GM18517 (cell line): ENCODE results near the gene KLC3.
"Not testable (repeated sequence)": the region's sequence is repeated elsewhere in the genome, so short reads cannot be mapped to it uniquely, and the experiment has no call there.

Experiments
- ATAC-seq: cut with Tn5 transposase; IDR thresholded peaks from one replicate; pipeline ENCODE4 v1.9.1; 2021; ENCODE audit warnings: mild to moderate bottlenecking, moderate library complexity; ENCODE audit not compliant: unreplicated experiment

Gene KLC3

DNA sequence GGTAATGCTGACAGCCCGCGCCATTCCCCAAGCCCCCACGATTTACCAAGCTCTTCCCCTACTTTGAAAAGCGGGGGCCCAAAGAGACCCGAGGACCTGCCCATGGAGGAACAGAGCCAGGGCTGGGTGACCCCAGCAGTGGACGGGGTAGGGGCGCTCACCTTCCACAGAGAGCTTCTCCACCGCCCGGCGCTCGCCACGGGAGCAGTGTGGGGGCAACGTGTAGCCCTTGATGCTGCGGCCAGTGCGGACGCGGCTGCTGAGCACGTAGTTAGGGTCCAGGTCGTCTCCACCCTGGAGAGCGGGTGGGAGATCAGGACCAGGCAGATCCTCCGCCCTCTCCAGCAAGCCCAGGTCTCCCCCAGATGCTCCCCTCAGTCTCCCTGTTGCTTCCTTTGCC lies 25.2 kb upstream of the KLC3 start:
- ATAC-seq = no peak

DNA sequence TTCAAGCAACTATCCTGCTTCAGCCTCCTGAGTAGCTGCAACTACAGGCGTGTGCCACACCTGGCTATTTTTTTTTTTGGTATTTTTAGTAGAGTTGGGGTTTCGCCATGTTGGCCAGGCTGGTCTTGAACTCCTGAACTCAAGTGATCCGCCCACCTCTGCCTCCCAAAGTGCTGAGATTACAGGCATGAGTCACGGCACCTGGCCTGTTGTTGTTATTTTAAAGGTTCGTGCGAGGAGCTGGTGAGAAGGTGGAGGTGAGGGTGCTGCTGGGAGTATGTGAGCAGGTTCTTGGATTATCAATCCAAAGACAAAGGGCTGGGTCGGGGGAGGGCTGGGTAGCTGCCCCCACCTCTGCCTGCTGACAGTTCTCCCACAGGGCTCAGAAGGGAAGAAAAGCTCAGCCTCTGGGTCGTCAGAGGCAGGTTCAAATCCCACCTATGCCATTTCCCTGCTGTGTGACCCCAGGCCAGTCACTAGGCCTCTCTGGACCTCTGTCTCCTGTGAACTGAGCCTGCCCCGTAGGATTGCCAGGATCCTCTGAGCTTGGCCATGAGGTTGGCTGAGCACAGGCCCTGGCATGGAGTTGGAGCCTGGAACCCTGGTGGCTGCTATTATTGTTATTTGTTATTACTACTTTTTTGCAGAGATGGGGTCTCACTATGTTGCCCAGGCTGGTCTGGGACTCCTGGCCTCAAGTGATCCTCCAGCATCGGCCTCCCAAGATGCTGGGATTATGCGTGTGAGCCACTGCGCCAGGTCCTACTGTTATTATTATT lies 19.4 kb upstream of the KLC3 start:
- ATAC-seq = no peak

DNA sequence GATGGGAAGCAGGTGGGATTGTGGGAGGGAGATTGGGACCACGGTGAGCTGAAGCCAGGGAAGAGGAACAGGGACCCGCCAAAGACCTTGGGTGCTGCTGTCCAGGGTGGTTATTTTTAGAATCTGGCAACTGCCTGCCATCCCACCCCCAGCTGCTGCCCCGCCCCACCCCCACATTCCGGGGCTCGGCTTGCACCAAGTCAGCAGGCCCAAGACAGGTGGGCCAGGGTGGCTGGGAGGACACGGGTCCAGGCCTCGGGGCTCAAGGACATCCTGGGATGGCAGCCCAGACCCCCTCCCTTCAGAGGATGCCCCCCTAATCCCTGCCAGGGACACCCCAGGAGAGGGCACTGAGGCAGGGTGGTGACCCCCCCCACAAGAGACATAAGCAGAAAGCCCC lies 18.7 kb upstream of the KLC3 start:
- ATAC-seq = no peak

DNA sequence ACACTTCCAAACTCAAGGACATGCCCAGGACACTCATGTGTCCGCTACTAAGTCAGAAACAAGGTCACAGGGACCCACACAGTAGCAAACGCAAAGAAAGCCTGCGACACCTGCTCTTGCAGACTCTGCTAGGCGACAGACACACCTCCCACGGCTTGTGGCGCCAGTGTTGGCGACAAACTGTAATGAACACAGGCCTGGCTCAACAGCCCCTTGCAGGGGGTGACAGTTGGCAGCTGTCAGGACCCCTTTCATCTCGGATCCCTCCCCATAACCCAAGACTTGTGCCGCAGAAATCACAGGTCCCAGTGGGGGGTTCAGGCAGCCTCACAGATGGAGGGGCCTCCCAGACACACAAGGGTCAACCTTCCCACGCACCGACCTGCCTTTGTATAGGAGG lies 18.2 kb upstream of the KLC3 start:
- ATAC-seq = no peak

DNA sequence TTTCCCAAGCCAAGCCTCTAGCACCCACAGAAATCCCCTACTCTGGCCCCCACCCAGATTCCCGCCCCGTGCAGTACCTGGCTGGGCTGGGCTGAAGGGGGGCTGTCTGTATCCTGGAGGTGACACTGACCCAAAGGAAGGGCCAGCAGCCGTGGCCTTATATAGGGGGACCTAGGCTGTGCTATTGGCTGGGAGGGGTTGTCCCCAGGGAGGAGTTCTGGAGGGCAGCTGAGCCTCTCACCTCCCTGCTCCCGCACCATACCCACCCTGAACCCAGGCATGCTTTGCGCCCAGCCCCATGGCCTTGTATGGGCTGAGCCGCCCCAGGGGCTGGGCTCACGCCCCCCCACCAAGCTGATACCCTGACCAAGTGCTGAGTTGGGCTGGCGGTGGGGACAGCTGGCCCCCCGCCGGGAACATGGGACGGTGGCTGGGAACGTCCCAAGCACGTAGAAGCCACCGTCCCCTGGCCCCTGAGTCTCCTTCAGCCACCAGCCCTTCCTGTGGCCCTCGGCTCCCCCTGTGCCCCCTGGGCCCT lies 17.7 kb upstream of the KLC3 start, which contains the start of gene CKM:
CKM (minus strand) TSS at position 132 of the 538 bp plus-strand sequence. CDS start 3,162 bp downstream, outside the sequence.
- no peak for ATAC-seq

DNA sequence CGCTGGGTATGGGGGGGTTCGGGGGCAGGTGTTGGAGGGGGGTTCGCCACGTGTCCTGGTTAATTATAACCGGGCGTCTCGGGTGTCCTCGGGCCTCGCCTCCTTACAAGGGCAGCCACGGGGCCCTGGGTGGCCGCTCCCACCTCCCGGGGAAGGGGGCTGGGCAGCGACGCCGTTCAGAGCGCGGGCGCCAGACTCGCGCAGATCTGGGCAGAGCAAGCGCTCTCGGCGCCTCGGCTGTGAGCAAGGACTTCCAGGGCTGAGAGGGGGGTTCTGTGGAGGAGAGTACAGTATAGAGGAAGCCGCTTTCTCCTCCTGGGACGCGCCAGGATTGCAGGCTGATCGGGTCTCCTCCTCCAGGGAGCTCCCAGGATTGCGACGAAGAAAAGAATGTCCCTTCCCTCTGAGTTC lies 16.9 kb upstream of the KLC3 start:
- no peak for ATAC-seq

DNA sequence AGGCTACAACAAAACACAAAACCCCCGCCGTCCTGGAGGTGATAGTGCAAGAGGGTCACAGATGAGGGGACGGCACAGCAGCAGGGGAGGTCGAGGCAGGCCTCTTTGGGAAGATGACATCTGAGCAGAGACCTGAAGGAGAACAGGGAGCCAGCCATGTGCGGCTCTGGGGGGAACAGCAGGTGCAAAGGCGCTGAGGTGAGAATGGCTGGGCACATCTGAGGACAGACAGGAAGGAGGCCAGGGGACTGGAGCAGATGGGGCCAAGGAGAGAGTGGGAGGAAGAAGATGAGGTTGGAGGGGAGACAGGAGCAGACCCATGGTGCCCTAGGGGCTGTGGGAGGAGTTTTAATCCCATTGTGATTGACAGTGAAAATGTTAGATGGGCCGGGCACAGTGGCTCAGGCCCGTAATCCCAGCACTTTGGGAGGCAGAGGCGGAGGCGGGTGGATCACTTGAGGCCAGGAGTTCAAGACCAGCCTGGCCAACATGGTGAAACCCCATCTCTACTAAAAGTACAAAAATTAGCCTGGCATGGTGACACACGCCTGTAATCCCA lies 16.1 kb upstream of the KLC3 start:
- ATAC-seq = no peak

DNA sequence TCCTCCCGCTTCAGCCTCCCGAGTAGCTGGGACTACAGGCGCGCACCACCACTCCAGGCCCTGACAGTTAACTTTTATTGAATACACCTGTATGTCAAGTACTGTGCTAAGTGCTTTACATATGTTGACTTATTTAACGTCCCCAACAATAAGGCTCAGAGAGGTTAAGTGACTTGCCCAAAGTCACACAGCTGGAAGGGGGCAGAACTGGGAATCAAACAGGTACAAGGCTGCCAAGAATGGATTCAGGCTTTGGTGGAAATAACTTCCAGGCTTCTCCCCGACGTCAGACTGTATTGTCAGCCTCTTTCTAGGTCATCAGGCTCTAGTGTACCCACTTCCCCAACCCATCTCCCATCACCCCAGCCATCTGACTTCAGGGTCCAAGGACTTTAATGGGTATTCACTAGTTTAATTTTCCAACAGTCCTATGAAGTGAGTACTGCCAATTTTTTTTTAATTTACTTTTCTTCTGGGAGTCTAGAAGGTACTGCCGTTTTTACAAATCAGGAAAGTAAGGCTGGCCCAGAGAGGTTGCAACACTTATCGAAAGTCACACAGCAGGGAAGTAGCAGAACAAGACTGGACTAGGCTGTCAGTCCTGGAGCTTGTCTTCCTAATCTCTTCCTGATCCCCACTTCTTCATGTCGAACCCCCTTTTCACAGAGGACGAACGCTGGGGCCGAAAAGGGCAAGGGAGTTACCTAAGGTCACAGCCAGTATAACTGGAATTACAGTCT lies 13.0 kb upstream of the KLC3 start:
- ATAC-seq = no peak

DNA sequence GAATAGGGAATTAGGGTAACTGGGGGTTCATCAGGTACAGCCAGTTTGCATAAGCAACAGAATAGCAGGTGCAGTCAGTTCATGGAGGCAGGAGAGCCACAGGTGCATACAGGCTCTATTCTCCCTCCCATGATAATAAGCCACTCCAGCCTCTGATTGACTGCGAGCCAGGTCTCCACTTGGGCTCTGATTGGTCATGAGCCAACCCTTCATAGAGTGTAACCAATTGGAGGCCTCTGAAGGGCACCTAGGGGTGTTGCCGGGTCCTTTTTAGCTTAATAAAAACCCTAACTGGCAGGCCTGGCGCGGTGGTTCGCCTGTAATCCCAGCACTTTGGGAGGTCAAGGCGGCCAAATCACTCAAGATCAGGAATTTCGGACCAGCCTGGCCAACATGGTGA lies 9.1 kb upstream of the KLC3 start:
- no peak for ATAC-seq

DNA sequence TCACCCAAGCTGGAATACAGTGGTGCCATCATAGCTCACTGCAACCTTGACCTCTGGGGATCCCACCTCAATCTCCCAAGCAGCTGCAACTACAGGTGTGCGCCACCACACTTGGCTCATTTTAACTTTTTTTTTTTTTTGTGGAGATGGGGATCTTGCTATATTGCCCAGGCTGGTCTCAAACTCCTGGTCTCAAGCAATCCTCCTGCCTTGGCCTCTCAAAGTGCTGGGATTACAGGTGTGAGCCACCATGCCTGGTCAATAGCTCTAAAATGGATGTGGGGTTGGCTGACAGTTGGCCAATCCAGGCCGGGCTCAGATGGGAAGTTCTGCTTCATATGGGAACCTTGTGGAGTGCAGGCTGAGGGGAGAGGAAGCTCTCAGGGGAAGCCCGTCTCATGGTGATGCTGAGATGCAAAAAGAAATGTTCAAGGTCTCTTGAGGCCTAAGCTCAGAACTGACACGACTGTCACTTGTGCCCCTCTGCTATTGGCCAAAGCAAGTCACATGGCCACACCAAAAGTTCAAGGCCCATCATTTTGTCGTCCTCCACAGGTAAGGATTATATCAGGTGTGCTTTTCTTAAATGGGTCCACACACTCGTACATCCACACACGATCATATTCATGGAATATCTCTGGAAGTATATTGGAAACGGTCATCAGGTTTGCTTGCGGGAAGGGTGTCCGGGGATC lies 6.8 kb upstream of the KLC3 start:
- ATAC-seq = no peak

DNA sequence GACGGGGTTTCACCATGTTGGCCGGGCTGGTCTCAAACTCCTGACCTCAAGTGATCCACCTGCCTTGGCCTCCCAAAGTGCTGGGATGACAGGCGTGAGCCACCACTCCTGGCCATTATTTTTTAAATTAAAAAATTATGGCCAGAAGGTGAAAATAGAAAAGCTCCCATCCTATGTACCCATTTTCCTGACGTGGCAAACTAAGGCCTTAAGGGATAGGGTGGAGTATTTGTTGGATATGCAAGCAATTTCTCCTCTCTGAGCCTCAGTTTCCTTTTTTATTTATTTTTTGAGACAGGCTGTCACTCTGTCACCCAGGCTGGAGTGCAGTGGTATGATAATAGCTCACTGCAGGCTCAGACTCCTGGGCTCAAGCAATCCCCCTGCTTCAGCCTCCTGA lies 5.7 kb upstream of the KLC3 start:
- ATAC-seq = not testable (repeated sequence)

DNA sequence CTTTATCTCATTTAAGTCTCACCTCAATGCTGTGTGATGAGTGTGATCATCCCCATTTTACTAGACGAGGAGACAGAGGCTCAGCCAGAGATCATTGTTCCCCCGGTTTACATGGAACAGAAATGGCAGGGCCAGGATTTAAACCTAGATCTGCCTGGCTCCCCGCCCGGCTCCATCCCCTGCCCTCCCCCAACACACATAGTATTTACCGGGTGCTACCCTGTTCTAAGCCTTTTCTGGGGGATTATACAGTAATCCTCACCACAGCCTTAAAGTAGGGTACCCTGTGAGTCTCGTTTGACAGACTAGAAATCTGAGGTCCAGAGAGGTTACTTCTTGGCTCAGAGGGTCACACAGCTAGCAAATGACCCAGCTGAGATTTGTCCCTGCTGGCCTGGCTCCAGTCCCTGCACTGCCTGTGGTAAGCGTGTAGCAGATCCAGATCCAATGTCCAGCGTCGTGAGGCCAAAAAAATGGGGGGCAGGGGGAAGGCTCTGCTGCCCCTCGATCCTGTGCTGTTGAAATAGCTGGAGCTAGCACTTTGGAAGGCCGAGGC lies 3.8 kb upstream of the KLC3 start:
- ATAC-seq = no peak

DNA sequence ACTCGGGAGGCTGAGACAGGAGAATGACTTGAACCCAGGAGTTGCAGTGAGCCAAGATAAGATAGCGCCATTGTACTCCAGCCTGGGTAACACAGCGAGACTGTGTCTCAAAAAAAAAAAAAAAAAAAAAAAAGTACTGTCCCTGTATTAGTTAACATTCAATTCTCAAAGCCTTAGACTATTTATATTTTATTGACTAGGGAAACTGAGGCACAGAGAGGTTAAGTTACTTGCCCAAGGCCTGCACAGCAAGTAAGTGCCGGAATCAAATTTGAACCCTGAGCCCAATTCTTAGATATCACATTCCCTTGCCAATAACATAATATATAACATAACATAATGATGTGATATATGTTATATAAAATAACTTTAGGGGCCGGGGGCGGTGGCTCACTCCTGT lies 921 bp upstream of the KLC3 start:
- ATAC-seq = no peak

DNA sequence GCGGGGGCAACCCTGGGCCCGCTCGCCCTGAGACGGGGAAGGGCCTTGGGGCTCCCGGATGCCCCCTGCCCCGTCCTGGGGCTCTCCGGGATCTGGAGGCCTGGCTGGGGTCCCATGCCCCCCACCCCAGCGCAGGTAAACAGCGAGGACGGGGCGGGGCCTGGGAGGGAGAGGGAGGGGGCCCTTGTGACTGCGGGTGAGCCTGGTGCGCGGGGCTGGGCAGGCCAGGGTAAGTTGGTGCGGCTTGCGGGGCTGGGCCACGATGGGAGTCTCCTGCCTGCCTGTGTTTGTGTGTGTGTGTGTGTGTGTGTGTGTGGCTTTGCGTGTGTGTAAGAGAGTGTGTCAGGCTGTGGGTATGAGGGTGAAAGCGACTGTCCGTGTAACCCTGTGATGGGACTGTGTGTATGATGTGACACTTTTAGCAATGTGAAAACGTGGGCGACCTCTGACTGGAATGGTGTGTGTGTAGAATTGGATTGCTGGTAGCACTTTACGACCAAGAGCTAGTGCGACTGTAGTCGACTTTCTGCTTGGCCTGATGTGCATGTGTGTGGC lies 426 bp downstream of the KLC3 start:
- ATAC-seq = no peak

DNA sequence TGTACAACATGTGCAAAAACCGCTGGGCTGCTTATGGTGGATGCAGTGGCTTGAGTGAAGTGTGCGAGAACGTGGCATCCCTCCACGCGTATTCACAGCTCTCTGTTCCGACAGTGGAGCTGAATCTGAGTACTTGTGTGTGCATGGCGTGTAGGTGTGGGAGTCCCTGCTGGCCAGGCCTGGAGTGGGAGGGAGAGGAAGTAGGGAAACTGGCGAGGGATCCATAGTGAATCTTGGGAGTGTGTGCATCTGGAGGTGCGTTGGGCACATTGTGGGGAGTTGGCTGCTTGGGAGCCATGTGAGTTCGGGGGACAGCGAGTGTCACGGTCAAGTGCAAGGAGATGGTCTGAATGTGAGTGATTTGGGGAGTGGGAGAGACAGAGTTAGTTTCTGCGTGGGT lies 2.4 kb downstream of the KLC3 start:
- no peak for ATAC-seq

DNA sequence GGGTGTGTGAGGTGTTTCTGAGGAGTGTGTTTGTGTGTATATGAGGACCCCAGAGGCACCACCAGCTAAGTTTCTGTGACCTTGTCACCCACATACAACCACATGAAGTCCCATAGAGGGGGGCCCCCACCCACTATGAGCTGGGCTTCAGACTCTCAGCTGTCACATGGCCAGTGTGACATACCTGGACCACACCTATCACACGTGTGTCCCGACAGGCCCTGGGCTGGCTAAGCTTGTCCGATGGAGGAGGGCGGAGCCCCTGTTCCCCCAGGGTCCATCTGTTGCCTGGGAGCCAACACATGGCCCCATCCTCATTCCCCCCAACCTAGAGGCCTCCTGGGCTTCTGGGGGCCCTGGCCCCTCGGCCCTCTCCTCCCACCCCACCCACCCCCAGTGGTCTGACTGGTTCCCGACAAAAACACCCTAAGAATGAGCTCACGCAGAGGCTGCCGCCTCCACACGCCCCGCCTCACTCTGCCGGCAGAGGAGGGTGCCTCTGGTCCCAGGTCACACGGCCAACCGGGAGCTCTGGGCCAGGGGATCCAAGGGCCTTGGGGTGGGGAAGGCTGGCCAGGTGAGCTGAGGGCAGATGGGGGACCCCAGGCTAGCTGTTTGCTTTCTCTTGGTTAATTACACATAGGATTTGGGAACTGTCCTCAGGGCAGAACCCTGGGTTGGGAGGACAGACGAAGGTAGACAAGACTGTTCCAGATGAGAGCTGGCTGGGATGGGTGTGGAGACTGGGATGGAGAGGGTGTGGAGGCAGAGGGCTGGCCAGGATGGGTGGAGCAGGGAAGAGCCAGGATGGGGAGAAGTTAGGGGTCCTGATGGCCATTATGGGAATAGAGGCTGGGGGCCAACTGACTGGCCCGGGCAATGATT lies 4.3 kb downstream of the KLC3 start:
- ATAC-seq = no peak

DNA sequence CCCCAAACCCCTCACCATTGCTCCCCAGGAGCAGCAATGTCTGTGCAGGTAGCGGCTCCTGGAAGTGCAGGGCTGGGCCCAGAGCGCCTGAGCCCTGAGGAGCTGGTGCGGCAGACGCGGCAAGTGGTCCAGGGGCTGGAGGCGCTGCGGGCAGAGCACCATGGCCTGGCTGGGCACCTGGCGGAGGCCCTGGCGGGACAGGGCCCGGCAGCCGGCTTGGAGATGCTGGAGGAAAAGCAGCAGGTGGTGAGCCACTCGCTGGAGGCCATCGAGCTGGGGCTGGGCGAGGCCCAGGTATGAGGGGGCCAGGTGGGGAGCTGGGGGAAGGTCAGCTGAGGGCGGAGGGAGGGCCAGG lies 4.9 kb downstream of the KLC3 start:
- no peak for ATAC-seq

DNA sequence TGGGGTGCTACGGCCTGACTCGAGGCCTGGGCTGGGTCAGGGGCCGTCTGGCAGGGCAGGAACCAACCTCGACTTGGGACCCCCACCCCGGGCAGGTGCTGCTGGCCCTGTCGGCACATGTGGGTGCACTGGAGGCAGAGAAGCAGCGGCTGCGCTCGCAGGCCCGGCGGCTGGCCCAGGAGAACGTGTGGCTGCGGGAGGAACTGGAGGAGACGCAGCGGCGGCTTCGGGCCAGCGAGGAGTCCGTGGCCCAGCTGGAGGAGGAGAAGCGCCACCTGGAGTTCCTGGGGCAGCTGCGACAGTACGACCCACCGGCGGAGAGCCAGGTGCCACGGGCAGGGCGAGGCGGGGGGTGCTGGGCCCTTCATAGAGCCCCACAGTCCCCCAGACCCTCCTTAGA lies 5.9 kb downstream of the KLC3 start:
- no peak for ATAC-seq

DNA sequence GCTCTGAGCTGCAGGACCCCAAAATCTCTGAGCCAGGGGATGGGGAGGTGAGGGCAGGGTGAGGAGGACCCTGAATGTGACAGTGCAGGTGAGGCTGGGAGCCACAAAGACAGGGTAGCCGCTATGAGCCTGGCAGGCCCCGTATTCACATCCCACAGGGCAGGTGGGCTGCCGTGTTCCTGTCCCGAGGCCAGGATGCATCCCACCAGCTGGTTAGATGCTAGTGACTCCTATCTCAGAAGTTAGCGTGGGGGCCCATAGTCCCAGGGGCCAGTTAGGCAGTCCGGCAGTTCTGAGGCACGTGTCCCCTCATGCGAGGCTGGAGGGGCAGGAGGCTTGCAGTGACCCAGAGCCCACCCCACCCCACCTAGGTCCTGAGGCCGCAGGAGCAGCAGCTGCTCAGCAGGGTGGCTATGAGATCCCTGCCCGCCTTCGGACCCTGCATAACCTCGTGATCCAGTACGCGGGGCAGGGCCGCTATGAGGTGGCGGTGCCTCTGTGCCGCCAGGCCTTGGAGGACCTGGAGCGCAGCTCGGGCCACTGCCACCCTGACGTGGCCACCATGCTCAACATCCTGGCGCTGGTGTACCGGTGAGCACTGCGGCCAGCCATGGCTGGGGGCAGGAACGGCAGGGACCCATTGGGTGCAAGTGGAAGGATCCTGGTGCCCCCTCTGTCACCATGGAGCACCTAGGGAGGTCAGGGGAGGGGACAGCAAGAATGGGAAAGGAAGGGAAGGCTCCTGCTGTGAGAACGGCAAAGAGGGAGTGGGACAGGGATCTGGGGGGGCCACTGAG lies 7.2 kb downstream of the KLC3 start:
- no peak for ATAC-seq
